HCT116 (cell line): ENCODE data around the gene CD34. TPM values are rescaled to one million over a fixed set of nuclear protein-coding genes. Genes with fewer than 3 reads are reported as not detected.

Source experiments
- ATAC-seq: fragments of 200-7000 bp; cut with Tn5 transposase; 2 replicates; pipeline ENCODE4 v1.9.1; 2020; ENCODE audit warnings: mild to moderate bottlenecking, moderate library complexity
- BruUV-seq: library from RNA; stranded (reverse); fragments of 400-500 nt; replicated peaks from 2 replicates; lab custom pipeline; 2021; lab: Mats Ljungman, UMichigan
- CTCF ChIA-PET: fragments of 300-600 bp; sonication (Branson Sonifier 250); formaldehyde crosslinking; loops from one replicate; lab custom pipeline; 2021; ENCODE audit warnings: antibody characterized with exemption; lab: Charles Lee
- POLR2A ChIA-PET: fragments of 300-600, 350-600 bp; sonication (Branson Sonifier 250); formaldehyde crosslinking; loops from one replicate; lab custom pipeline; 2021; ENCODE audit warnings: antibody characterized with exemption; lab: Charles Lee
- RAD21 ChIA-PET, 2 experiments: fragments of 300-600 bp; sonication (Branson Sonifier 250); formaldehyde crosslinking; loops; one replicate each; lab custom pipeline; 2023; ENCODE audit warnings: low total read pairs in 2 of 2; ENCODE audit not compliant: uncharacterized antibody in 2 of 2, unreplicated experiment in 2 of 2, low non-redundant PET in 1 of 2; lab: Charles Lee
- DNase-seq: peaks from one replicate; pipeline ENCODE4 v3.0.0-alpha.2; 2010; ENCODE audit warnings: low read depth, low spot score
- H2AFZ ChIP-seq: fragments of 200-600 bp; shearing (Covaris generic), sonication (generic); 2 replicates; pipeline ENCODE4 v1.6.1; 2017; ENCODE audit warnings: low read depth, mixed run types, mixed read lengths, antibody characterized with exemption, low read length; ENCODE audit not compliant: poor library complexity, severe bottlenecking
- H3K27ac ChIP-seq: 2 replicates; pipeline ENCODE4 v1.5.1; 2012; ENCODE audit warnings: low read depth, low read length
- H3K27me3 ChIP-seq: fragments of 200-600 bp; sonication (generic); 2 replicates; pipeline ENCODE4 v1.6.1; 2016; ENCODE audit warnings: mixed run types, low read length, mixed read lengths; ENCODE audit not compliant: insufficient read depth
- H3K36me3 ChIP-seq, 2 experiments: fragments of 200-500 bp in 1 of 2; fragments of 200-600 bp in 1 of 2; sonication (Bioruptor generic) in 1 of 2; sonication (generic) in 1 of 2; 2 replicates each; pipeline versions ENCODE4 v1.5.1 to v1.6.1; 2014 to 2016; ENCODE audit warnings: low read length in 2 of 2, inconsistent platforms in 1 of 2, mixed read lengths in 1 of 2, mixed run types in 1 of 2; ENCODE audit not compliant: insufficient read depth in 2 of 2, control insufficient read depth in 1 of 2
- H3K4me1 ChIP-seq, 2 experiments: fragments of 200-600 bp in 1 of 2; sonication (generic) in 1 of 2; 2 replicates each; pipeline versions ENCODE4 v1.5.1 to v1.6.1; 2012 to 2017; ENCODE audit warnings: low read length in 2 of 2, inconsistent platforms in 1 of 2, mild to moderate bottlenecking in 1 of 2, mixed read lengths in 1 of 2, mixed run types in 1 of 2, moderate library complexity in 1 of 2; ENCODE audit not compliant: insufficient read depth in 2 of 2, control insufficient read depth in 1 of 2
- H3K4me2 ChIP-seq: fragments of 200-600 bp; sonication (generic); 2 replicates; pipeline ENCODE4 v1.6.1; 2017; ENCODE audit warnings: mixed run types, low read length, mixed read lengths
- H3K4me3 ChIP-seq, 2 experiments: fragments of 200-600 bp in 1 of 2; sonication (generic) in 1 of 2; replicated peaks in 1 of 2; 2 replicates each; pipeline ENCODE4 v1.5.1; 2011 to 2016; ENCODE audit warnings: low read length in 2 of 2, control low read depth in 1 of 2, low read depth in 1 of 2, mild to moderate bottlenecking in 1 of 2, mixed read lengths in 1 of 2, mixed run types in 1 of 2
- H3K79me2 ChIP-seq: fragments of 200-600 bp; sonication (generic); 2 replicates; pipeline ENCODE4 v1.6.1; 2017; ENCODE audit warnings: mild to moderate bottlenecking, mixed run types, low read length, moderate library complexity, mixed read lengths; ENCODE audit not compliant: insufficient read depth
- H3K9ac ChIP-seq: fragments of 200-600 bp; sonication (generic); 2 replicates; pipeline ENCODE4 v1.6.1; 2016; ENCODE audit warnings: low read length, mixed read lengths
- H3K9me2 ChIP-seq: fragments of 200-600 bp; sonication (generic), shearing (Covaris generic); 2 replicates; pipeline ENCODE4 v1.6.1; 2017; ENCODE audit warnings: mixed run types, mild to moderate bottlenecking, moderate library complexity; ENCODE audit not compliant: insufficient read depth
- H3K9me3 ChIP-seq, 2 experiments: fragments of 200-500 bp in 1 of 2; fragments of 200-600 bp in 1 of 2; sonication (Bioruptor generic) in 1 of 2; sonication (generic) in 1 of 2; 2 replicates each; pipeline ENCODE4 v1.6.1; 2014 to 2017; ENCODE audit warnings: low read length in 2 of 2, mixed read lengths in 2 of 2, inconsistent platforms in 1 of 2, low read depth in 1 of 2, mild to moderate bottlenecking in 1 of 2, mixed run types in 1 of 2, moderate library complexity in 1 of 2; ENCODE audit not compliant: control insufficient read depth in 1 of 2, insufficient read depth in 1 of 2
- H4K20me1 ChIP-seq: fragments of 200-600 bp; sonication (generic), shearing (Covaris generic); 2 replicates; pipeline ENCODE4 v1.6.1; 2017; ENCODE audit warnings: mixed run types, mild to moderate bottlenecking, moderate library complexity; ENCODE audit not compliant: insufficient read depth
- CBX3 ChIP-seq: IDR thresholded peaks from 2 replicates; pipeline ENCODE4 v1.6.1; 2012; ENCODE audit warnings: low read depth
- CEBPB ChIP-seq: IDR thresholded peaks from 2 replicates; pipeline ENCODE4 v1.6.1; 2012; ENCODE audit warnings: low read depth
- EZH2 ChIP-seq: fragments of 200-600 bp; sonication (generic); IDR thresholded peaks from 2 replicates; pipeline ENCODE4 v1.6.1; 2017; ENCODE audit warnings: antibody characterized with exemption, mixed run types
- JUND ChIP-seq: IDR thresholded peaks from 2 replicates; pipeline ENCODE4 v1.6.1; 2012
- POLR2AphosphoS5 ChIP-seq: IDR thresholded peaks from 2 replicates; pipeline ENCODE4 v1.6.1; 2011; ENCODE audit warnings: mild to moderate bottlenecking, low read depth, low read length, moderate library complexity
- RAD21 ChIP-seq: IDR thresholded peaks from 2 replicates; pipeline ENCODE4 v1.6.1; 2012; ENCODE audit warnings: low read depth, mild to moderate bottlenecking
- REST ChIP-seq: IDR thresholded peaks from 2 replicates; pipeline ENCODE4 v1.6.1; 2012; ENCODE audit warnings: low read depth
- ZFX ChIP-seq: fragments of 450-650 bp; IDR thresholded peaks from 2 replicates; pipeline ENCODE4 v1.6.1; 2017
- intact Hi-C: fragments of 100-400 bp; cut with micrococcal nuclease; formaldehyde crosslinking; loops from 2 replicates; pipeline ENCODE4 v1.10.0; 2022
- total RNA-seq: library from RNA; stranded (reverse); gene quantifications from one replicate; pipeline ENCODE4 v1.2.1, GENCODE V29; 2021; ENCODE audit not compliant: unreplicated experiment
- TF ChIP-seq, protein P1 (sequence below): IDR thresholded peaks from 2 replicates; pipeline ENCODE4 v1.6.1; 2011; ENCODE audit warnings: mild to moderate bottlenecking, low read length, moderate library complexity; ENCODE audit not compliant: insufficient replicate concordance; ENCODE audit errors: extremely low read depth
- TF ChIP-seq, protein P2 (sequence below): IDR thresholded peaks from 2 replicates; pipeline ENCODE4 v1.6.1; 2012

CD34 gene
- total RNA-seq, 1 experiment from 2014 or later: 0.07 TPM

- BruUV-seq: no TSS peak
- Histone ChIP-seq H3K4me2 (no peak overlapping the region), H3K27me3 (peaks cover 20% of the 10 kb centered on the region; the same call in 1 of the 2 replicates), H3K27ac (no peak overlapping the region), H3K9me3 (no peaks in the 10 kb centered on the region), H3K4me3 (no peak overlapping the region), H3K4me1 (no peaks in the 10 kb centered on the region), H2AFZ (no peak overlapping the region), H3K9me2 (no peaks in the 10 kb centered on the region)
- no peak for DNase-seq
- intact Hi-C loops: no loop called here
- POLR2A ChIA-PET: no interaction called here
- no peak for ATAC-seq
- no peak for TF ChIP-seq CEBPB
- TF ChIP-seq RAD21: no peak
- TF ChIP-seq, protein P1, sequence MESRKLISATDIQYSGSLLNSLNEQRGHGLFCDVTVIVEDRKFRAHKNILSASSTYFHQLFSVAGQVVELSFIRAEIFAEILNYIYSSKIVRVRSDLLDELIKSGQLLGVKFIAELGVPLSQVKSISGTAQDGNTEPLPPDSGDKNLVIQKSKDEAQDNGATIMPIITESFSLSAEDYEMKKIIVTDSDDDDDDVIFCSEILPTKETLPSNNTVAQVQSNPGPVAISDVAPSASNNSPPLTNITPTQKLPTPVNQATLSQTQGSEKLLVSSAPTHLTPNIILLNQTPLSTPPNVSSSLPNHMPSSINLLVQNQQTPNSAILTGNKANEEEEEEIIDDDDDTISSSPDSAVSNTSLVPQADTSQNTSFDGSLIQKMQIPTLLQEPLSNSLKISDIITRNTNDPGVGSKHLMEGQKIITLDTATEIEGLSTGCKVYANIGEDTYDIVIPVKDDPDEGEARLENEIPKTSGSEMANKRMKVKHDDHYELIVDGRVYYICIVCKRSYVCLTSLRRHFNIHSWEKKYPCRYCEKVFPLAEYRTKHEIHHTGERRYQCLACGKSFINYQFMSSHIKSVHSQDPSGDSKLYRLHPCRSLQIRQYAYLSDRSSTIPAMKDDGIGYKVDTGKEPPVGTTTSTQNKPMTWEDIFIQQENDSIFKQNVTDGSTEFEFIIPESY: no peak
- TF ChIP-seq EZH2: no peak
- no peak for TF ChIP-seq REST
- no peak for TF ChIP-seq JUND
- TF ChIP-seq ZFX: no peak
- TF ChIP-seq POLR2AphosphoS5: no peak
- TF ChIP-seq, protein P2, sequence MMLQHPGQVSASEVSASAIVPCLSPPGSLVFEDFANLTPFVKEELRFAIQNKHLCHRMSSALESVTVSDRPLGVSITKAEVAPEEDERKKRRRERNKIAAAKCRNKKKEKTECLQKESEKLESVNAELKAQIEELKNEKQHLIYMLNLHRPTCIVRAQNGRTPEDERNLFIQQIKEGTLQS: no peak
- TF ChIP-seq CBX3: no peak
- TF ChIP-seq, all 23 proteins: peak for 0
- H3K36me3 ChIP-seq: no peaks in the 10 kb centered on the region
- H3K79me2 ChIP-seq: no peaks in the 10 kb centered on the region
- CTCF ChIA-PET: no interaction called here
- no peaks in the 10 kb centered on the region for H4K20me1 ChIP-seq
- no peak overlapping the region for H3K9ac ChIP-seq
- RAD21 ChIA-PET: no interaction called here
Measured at GRCh38 chr1:207954104-207954503, 43.2 kb upstream of the CD34 start.
